Neutrophil (primary cell): ENCODE results near the gene ACACA.

Experiments used
- H3K27ac ChIP-seq: fragments of 200-600 bp; sonication (generic); 2 replicates; pipeline ENCODE4 v1.5.1; 2016; ENCODE audit warnings: mild to moderate bottlenecking, moderate library complexity
- H3K27me3 ChIP-seq: fragments of 200-600 bp; sonication (generic); 2 replicates; pipeline ENCODE4 v1.6.0; 2016; ENCODE audit warnings: mild to moderate bottlenecking
- H3K36me3 ChIP-seq: fragments of 200-600 bp; sonication (generic); 2 replicates; pipeline ENCODE4 v1.5.1; 2017
- H3K4me1 ChIP-seq, 2 experiments: fragments of 200-600 bp in 1 of 2; sonication (generic) in 1 of 2; 1 replicate in 1 of 2; 2 replicates in 1 of 2; pipeline versions ENCODE4 v1.5.1 to v1.6.1; 2013 to 2016; ENCODE audit warnings: low read depth in 1 of 2, low read length in 1 of 2, mild to moderate bottlenecking in 1 of 2, moderate library complexity in 1 of 2; ENCODE audit not compliant: control insufficient read depth in 1 of 2, insufficient read depth in 1 of 2
- H3K4me3 ChIP-seq, 2 experiments: fragments of 200-600 bp in 1 of 2; sonication (generic) in 1 of 2; 1 replicate in 1 of 2; 2 replicates in 1 of 2; pipeline ENCODE4 v1.5.1; 2013 to 2016; ENCODE audit warnings: low read depth in 1 of 2, low read length in 1 of 2, mild to moderate bottlenecking in 1 of 2, moderate library complexity in 1 of 2
- H3K9me3 ChIP-seq: fragments of 200-600 bp; sonication (generic); 2 replicates; pipeline ENCODE4 v1.5.1; 2016
- CTCF ChIP-seq: fragments of 200-600 bp; sonication (generic); IDR thresholded peaks from 2 replicates; pipeline ENCODE4 v1.5.1; 2016; ENCODE audit warnings: antibody characterized with exemption

The ACACA gene

GRCh38 chr17:37117373-37118142, 289.1 kb downstream of the ACACA start:
- Histone ChIP-seq H3K27ac (no peak overlapping the region), H3K9me3 (no peaks in the 10 kb centered on the region), H3K27me3 (no peaks in the 10 kb centered on the region), H3K4me1 (peaks cover 3 to 10% of the 10 kb centered on the region in 2 experiments), H3K36me3 (no peaks in the 10 kb centered on the region), H3K4me3 (no peak overlapping the region)
- TF ChIP-seq CTCF = no peak

- Histone ChIP-seq H3K36me3 (no peaks in the 10 kb centered on the region), H3K4me1 (peaks cover 3 to 10% of the 10 kb centered on the region in 2 experiments), H3K4me3 (no peak overlapping the region), H3K9me3 (no peaks in the 10 kb centered on the region), H3K27me3 (no peaks in the 10 kb centered on the region), H3K27ac (no peak overlapping the region)
- TF ChIP-seq CTCF = no peak
Observed at GRCh38 chr17:37116671-37117185, 289.9 kb downstream of the ACACA start.

GRCh38 chr17:37111329-37111728, 295.3 kb downstream of the ACACA start:
- Histone ChIP-seq H3K27ac (no peak overlapping the region), H3K27me3 (no peaks in the 10 kb centered on the region), H3K4me3 (no peak overlapping the region), H3K36me3 (no peaks in the 10 kb centered on the region), H3K9me3 (no peaks in the 10 kb centered on the region), H3K4me1 (peaks cover 5 to 6% of the 10 kb centered on the region in 2 experiments)
- no peak for TF ChIP-seq CTCF

- Histone ChIP-seq H3K27me3 (no peaks in the 10 kb centered on the region), H3K36me3 (no peaks in the 10 kb centered on the region), H3K27ac (no peak overlapping the region), H3K4me1 (peaks cover 5 to 6% of the 10 kb centered on the region in 2 experiments), H3K4me3 (no peak overlapping the region), H3K9me3 (no peaks in the 10 kb centered on the region)
- TF ChIP-seq CTCF = no peak
Observed at GRCh38 chr17:37110746-37111145, 295.9 kb downstream of the ACACA start.

- TF ChIP-seq CTCF = no peak
- H3K4me3 ChIP-seq = no peak overlapping the region
- no peak overlapping the region for H3K27ac ChIP-seq
- H3K36me3 ChIP-seq = no peaks in the 10 kb centered on the region
- no peaks in the 10 kb centered on the region for H3K9me3 ChIP-seq
- H3K27me3 ChIP-seq = no peaks in the 10 kb centered on the region
- H3K4me1 ChIP-seq = peaks cover 5 to 6% of the 10 kb centered on the region in 2 experiments
Observed at GRCh38 chr17:37109731-37110710, 296.6 kb downstream of the ACACA start.
